ENCODE results near the gene SLC39A11. TPM values are rescaled to one million over a fixed set of nuclear protein-coding genes. Genes with fewer than 3 reads are reported as not detected.

SLC39A11 gene
- total and polyA plus RNA-seq, 4 donors, result 18.9 to 44.9 (median 28.2) TPM

DNA sequence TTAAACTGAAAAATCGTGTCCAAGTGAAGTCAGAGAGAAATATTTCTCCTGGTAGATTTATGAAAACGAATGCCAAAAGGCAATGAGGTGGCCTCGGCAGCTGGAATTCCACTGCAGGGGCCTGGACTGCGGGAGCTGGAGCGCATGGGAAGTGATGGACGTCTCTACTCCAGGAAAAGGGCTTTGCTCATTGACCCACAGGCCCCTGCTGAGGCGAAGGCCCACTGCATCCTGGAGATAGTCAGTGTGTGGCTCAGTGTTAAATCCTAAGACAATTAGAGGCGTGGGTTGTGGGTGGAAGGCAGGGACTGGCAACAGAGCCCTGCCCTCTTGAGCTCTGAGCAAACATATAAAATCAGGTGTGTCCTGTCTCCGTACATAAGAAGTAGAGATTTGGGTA lies 191.4 kb downstream of the SLC39A11 start:
- Histone ChIP-seq H3K27me3 (ENCODE audit: control insufficient read depth in 4 of 4, insufficient read depth in 4 of 4, low read length in 3 of 4) (no peaks in the 10 kb centered on the region), H3K27ac (ENCODE audit: low read depth in 1 of 2, low read length in 2 of 2) (no peak overlapping the region), H3K4me3 (ENCODE audit: low read depth in 1 of 3, low read length in 3 of 3) (no peak overlapping the region), H3K4me1 (ENCODE audit: control insufficient read depth in 4 of 4, insufficient read depth in 4 of 4, low read length in 3 of 4) (no peaks in the 10 kb centered on the region), H3K36me3 (ENCODE audit: control insufficient read depth in 4 of 4, insufficient read depth in 3 of 4, low read depth in 1 of 4, low read length in 3 of 4) (peaks cover 0 to 11% (median 3%) of the 10 kb centered on the region in 4 donors), H3K9me3 (ENCODE audit: control insufficient read depth in 4 of 4, low read length in 3 of 4) (no peaks in the 10 kb centered on the region), H3K9ac (ENCODE audit: low read depth in 1 of 2, low read length in 2 of 2) (no peak overlapping the region)
- 89% methylated on average over 9 of the region's 9 CpGs for WGBS
- DNase-seq (ENCODE audit: low spot score), result no peak
- TF ChIP-seq MAX (IDR thresholded peaks at IDR 0.05) (no peak), SP1 (IDR thresholded peaks at IDR 0.05) (no peak), HNF4A (conservative IDR thresholded peaks at IDR 0.05) (no peak), GABPA (IDR thresholded peaks at IDR 0.05 in 1 of 2, conservative IDR thresholded peaks at IDR 0.05 in 1 of 2) (no peak), YY1 (IDR thresholded peaks at IDR 0.05) (no peak), RXRA (IDR thresholded peaks at IDR 0.05) (no peak), NR2F2 (IDR thresholded peaks at IDR 0.05) (no peak), JUND (IDR thresholded peaks at IDR 0.05) (no peak), HNF4G (IDR thresholded peaks at IDR 0.05) (no peak), TAF1 (conservative IDR thresholded peaks at IDR 0.05) (no peak), FOXA2 (IDR thresholded peaks at IDR 0.05) (no peak), EGR1 (IDR thresholded peaks at IDR 0.05; ENCODE audit: low read depth in 2 of 2) (no peak)
- TF ChIP-seq, protein P1, sequence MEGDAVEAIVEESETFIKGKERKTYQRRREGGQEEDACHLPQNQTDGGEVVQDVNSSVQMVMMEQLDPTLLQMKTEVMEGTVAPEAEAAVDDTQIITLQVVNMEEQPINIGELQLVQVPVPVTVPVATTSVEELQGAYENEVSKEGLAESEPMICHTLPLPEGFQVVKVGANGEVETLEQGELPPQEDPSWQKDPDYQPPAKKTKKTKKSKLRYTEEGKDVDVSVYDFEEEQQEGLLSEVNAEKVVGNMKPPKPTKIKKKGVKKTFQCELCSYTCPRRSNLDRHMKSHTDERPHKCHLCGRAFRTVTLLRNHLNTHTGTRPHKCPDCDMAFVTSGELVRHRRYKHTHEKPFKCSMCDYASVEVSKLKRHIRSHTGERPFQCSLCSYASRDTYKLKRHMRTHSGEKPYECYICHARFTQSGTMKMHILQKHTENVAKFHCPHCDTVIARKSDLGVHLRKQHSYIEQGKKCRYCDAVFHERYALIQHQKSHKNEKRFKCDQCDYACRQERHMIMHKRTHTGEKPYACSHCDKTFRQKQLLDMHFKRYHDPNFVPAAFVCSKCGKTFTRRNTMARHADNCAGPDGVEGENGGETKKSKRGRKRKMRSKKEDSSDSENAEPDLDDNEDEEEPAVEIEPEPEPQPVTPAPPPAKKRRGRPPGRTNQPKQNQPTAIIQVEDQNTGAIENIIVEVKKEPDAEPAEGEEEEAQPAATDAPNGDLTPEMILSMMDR (IDR thresholded peaks at IDR 0.05; ENCODE audit: low read depth, low read length, missing input control), result no peak
- TF ChIP-seq, protein P2, sequence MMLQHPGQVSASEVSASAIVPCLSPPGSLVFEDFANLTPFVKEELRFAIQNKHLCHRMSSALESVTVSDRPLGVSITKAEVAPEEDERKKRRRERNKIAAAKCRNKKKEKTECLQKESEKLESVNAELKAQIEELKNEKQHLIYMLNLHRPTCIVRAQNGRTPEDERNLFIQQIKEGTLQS (IDR thresholded peaks at IDR 0.05), result no peak
- TF ChIP-seq, protein P3, sequence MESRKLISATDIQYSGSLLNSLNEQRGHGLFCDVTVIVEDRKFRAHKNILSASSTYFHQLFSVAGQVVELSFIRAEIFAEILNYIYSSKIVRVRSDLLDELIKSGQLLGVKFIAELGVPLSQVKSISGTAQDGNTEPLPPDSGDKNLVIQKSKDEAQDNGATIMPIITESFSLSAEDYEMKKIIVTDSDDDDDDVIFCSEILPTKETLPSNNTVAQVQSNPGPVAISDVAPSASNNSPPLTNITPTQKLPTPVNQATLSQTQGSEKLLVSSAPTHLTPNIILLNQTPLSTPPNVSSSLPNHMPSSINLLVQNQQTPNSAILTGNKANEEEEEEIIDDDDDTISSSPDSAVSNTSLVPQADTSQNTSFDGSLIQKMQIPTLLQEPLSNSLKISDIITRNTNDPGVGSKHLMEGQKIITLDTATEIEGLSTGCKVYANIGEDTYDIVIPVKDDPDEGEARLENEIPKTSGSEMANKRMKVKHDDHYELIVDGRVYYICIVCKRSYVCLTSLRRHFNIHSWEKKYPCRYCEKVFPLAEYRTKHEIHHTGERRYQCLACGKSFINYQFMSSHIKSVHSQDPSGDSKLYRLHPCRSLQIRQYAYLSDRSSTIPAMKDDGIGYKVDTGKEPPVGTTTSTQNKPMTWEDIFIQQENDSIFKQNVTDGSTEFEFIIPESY (IDR thresholded peaks at IDR 0.05), result no peak
- TF ChIP-seq, protein P4, sequence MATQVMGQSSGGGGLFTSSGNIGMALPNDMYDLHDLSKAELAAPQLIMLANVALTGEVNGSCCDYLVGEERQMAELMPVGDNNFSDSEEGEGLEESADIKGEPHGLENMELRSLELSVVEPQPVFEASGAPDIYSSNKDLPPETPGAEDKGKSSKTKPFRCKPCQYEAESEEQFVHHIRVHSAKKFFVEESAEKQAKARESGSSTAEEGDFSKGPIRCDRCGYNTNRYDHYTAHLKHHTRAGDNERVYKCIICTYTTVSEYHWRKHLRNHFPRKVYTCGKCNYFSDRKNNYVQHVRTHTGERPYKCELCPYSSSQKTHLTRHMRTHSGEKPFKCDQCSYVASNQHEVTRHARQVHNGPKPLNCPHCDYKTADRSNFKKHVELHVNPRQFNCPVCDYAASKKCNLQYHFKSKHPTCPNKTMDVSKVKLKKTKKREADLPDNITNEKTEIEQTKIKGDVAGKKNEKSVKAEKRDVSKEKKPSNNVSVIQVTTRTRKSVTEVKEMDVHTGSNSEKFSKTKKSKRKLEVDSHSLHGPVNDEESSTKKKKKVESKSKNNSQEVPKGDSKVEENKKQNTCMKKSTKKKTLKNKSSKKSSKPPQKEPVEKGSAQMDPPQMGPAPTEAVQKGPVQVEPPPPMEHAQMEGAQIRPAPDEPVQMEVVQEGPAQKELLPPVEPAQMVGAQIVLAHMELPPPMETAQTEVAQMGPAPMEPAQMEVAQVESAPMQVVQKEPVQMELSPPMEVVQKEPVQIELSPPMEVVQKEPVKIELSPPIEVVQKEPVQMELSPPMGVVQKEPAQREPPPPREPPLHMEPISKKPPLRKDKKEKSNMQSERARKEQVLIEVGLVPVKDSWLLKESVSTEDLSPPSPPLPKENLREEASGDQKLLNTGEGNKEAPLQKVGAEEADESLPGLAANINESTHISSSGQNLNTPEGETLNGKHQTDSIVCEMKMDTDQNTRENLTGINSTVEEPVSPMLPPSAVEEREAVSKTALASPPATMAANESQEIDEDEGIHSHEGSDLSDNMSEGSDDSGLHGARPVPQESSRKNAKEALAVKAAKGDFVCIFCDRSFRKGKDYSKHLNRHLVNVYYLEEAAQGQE (IDR thresholded peaks at IDR 0.05), result no peak

DNA sequence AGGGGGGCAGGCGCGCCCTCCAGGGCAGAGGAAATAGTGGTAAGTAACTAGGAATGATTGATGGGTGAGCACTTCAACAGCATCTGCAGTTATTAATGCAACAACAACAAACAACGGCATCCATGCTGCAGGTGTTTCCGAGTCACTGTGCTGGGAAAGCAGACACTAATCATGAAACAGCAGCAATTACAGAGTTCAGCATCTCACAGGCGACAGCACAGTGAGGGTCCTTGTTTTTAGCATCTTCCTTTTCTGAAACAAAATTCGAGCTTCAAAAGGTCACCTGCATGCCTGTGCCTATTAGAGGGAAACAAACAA lies 191.9 kb downstream of the SLC39A11 start:
- Histone ChIP-seq H3K27ac (ENCODE audit: low read depth in 1 of 2, low read length in 2 of 2) (no peak overlapping the region), H3K4me3 (ENCODE audit: low read depth in 1 of 3, low read length in 3 of 3) (no peak overlapping the region), H3K9ac (ENCODE audit: low read depth in 1 of 2, low read length in 2 of 2) (no peak overlapping the region), H3K36me3 (ENCODE audit: control insufficient read depth in 4 of 4, insufficient read depth in 3 of 4, low read depth in 1 of 4, low read length in 3 of 4) (peaks cover 0 to 11% (median 3%) of the 10 kb centered on the region in 4 donors), H3K27me3 (ENCODE audit: control insufficient read depth in 4 of 4, insufficient read depth in 4 of 4, low read length in 3 of 4) (no peaks in the 10 kb centered on the region), H3K4me1 (ENCODE audit: control insufficient read depth in 4 of 4, insufficient read depth in 4 of 4, low read length in 3 of 4) (no peaks in the 10 kb centered on the region), H3K9me3 (ENCODE audit: control insufficient read depth in 4 of 4, low read length in 3 of 4) (no peaks in the 10 kb centered on the region)
- WGBS, result 83% methylated on average over 6 of the region's 6 CpGs
- DNase-seq (ENCODE audit: low spot score), result no peak
- TF ChIP-seq RAD21 (IDR thresholded peaks at IDR 0.05) (no peak), RXRA (IDR thresholded peaks at IDR 0.05) (no peak)
- TF ChIP-seq, protein P4 (IDR thresholded peaks at IDR 0.05), result no peak
- TF ChIP-seq, protein P1 (IDR thresholded peaks at IDR 0.05; ENCODE audit: low read depth, low read length, missing input control), result no peak
- TF ChIP-seq, protein P3 (IDR thresholded peaks at IDR 0.05), result no peak
